ENCODE measurements around the gene NT5C1B.

NT5C1B gene

GRCh38 chr2:18558458-18558857, 30.9 kb downstream of the NT5C1B start:
- no peak for TF ChIP-seq CTCF (IDR thresholded peaks at IDR 0.05; ENCODE audit: low read depth, low read length, missing control alignments)
- DNase-seq (ENCODE audit: extremely low read depth, low read depth) = no peak
- no peak overlapping the region for H3K4me3 ChIP-seq (replicated peaks; ENCODE audit: low read depth, low read length)

- H3K4me3 ChIP-seq (replicated peaks; ENCODE audit: low read depth, low read length) = no peak overlapping the region
- no peak for DNase-seq (ENCODE audit: extremely low read depth, low read depth)
- TF ChIP-seq CTCF (IDR thresholded peaks at IDR 0.05; ENCODE audit: low read depth, low read length, missing control alignments) = no peak
Measured at GRCh38 chr2:18557121-18557520, 32.2 kb downstream of the NT5C1B start.

GRCh38 chr2:18552351-18553077, 36.9 kb downstream of the NT5C1B start:
- TF ChIP-seq CTCF (IDR thresholded peaks at IDR 0.05; ENCODE audit: low read depth, low read length, missing control alignments) = no peak
- no peak overlapping the region for H3K4me3 ChIP-seq (replicated peaks; ENCODE audit: low read depth, low read length)
- DNase-seq (ENCODE audit: extremely low read depth, low read depth) = no peak

GRCh38 chr2:18551623-18552022, 37.7 kb downstream of the NT5C1B start:
- no peak overlapping the region for H3K4me3 ChIP-seq (replicated peaks; ENCODE audit: low read depth, low read length)
- DNase-seq (ENCODE audit: extremely low read depth, low read depth) = no peak
- no peak for TF ChIP-seq CTCF (IDR thresholded peaks at IDR 0.05; ENCODE audit: low read depth, low read length, missing control alignments)

- no peak for TF ChIP-seq CTCF (IDR thresholded peaks at IDR 0.05; ENCODE audit: low read depth, low read length, missing control alignments)
- DNase-seq (ENCODE audit: extremely low read depth, low read depth) = no peak
- H3K4me3 ChIP-seq (replicated peaks; ENCODE audit: low read depth, low read length) = no peak overlapping the region
Measured at GRCh38 chr2:18551169-18551568, 38.2 kb downstream of the NT5C1B start.

- TF ChIP-seq CTCF (IDR thresholded peaks at IDR 0.05; ENCODE audit: low read depth, low read length, missing control alignments) = no peak
- no peak for DNase-seq (ENCODE audit: extremely low read depth, low read depth)
- no peak overlapping the region for H3K4me3 ChIP-seq (replicated peaks; ENCODE audit: low read depth, low read length)
Measured at GRCh38 chr2:18550433-18550832, 38.9 kb downstream of the NT5C1B start.

GRCh38 chr2:18549083-18549482, 40.3 kb downstream of the NT5C1B start:
- no peak overlapping the region for H3K4me3 ChIP-seq (replicated peaks; ENCODE audit: low read depth, low read length)
- TF ChIP-seq CTCF (IDR thresholded peaks at IDR 0.05; ENCODE audit: low read depth, low read length, missing control alignments) = no peak
- no peak for DNase-seq (ENCODE audit: extremely low read depth, low read depth)

Data from HFF-Myc (cell line).